H1 (cell line): ENCODE results near the gene SLC8A1. TPM values are rescaled to one million over a fixed set of nuclear protein-coding genes. Genes with fewer than 3 reads are reported as not detected.

Experiments used
- CTCF ChIA-PET: fragments of 300-600 bp; sonication (Branson Sonifier 250); formaldehyde crosslinking; loops from one replicate; lab custom pipeline; 2021; ENCODE audit not compliant: partially characterized antibody; lab: Charles Lee
- POLR2A ChIA-PET: fragments of 300-600 bp; sonication (Branson Sonifier 250); formaldehyde crosslinking; loops from one replicate; lab custom pipeline; 2021; ENCODE audit warnings: inconsistent platforms; ENCODE audit not compliant: partially characterized antibody; lab: Charles Lee
- DNase-seq, 2 experiments: peaks; one replicate each; pipeline versions ENCODE4 v3.0.0 to v3.0.0-alpha.2; 2010 to 2022; ENCODE audit warnings: low spot score in 2 of 2, low read depth in 1 of 2, mixed read lengths in 1 of 2
- FAIRE-seq: peaks from 2 replicates; lab custom pipeline; 2011; peaks lifted over from hg19 to GRCh38; lab: Jason Lieb, UNC
- H2AFZ ChIP-seq: 2 replicates; pipeline ENCODE4 v1.8.1; 2012; ENCODE audit warnings: low read length, inconsistent platforms
- H2AK5ac ChIP-seq: 2 replicates; pipeline ENCODE4 v1.6.1; 2013; ENCODE audit warnings: low read depth, low read length
- H2BK120ac ChIP-seq: replicated peaks from 2 replicates; pipeline ENCODE3; 2013; ENCODE audit warnings: low read depth, low read length, inconsistent platforms
- H2BK12ac ChIP-seq: 2 replicates; pipeline ENCODE4 v1.6.1; 2013; ENCODE audit warnings: low read depth, low read length
- H2BK15ac ChIP-seq: 2 replicates; pipeline ENCODE4 v1.6.1; 2013; ENCODE audit warnings: low read length
- H2BK20ac ChIP-seq: 2 replicates; pipeline ENCODE4 v1.6.1; 2013; ENCODE audit warnings: low read length
- H2BK5ac ChIP-seq: 2 replicates; pipeline ENCODE4 v1.6.1; 2013; ENCODE audit warnings: low read depth, low read length
- H3K14ac ChIP-seq: 2 replicates; pipeline ENCODE4 v1.6.1; 2013; ENCODE audit warnings: inconsistent platforms; ENCODE audit not compliant: insufficient read length
- H3K18ac ChIP-seq: 2 replicates; pipeline ENCODE4 v1.6.1; 2013; ENCODE audit warnings: low read length; ENCODE audit errors: extremely low read depth
- H3K23ac ChIP-seq: 2 replicates; pipeline ENCODE4 v1.6.1; 2013; ENCODE audit warnings: inconsistent platforms; ENCODE audit not compliant: insufficient read length
- H3K23me2 ChIP-seq: 2 replicates; pipeline ENCODE4 v1.6.1; 2013; ENCODE audit warnings: low read depth, low read length
- H3K27ac ChIP-seq: 2 replicates; pipeline ENCODE4 v1.6.1; 2011; ENCODE audit warnings: low read depth, low read length, inconsistent platforms
- H3K27me3 ChIP-seq, 4 experiments: replicated peaks in 1 of 4; 1 replicate in 1 of 4; 2 replicates in 3 of 4; pipeline versions ENCODE4 v1.6.1 to v1.8.1; 2011 to 2013; ENCODE audit warnings: low read length in 3 of 4, mild to moderate bottlenecking in 3 of 4, inconsistent platforms in 2 of 4, mixed read lengths in 2 of 4, moderate library complexity in 1 of 4; ENCODE audit not compliant: control insufficient read depth in 3 of 4, insufficient read depth in 3 of 4; ENCODE audit errors: extremely low read depth in 1 of 4
- H3K36me3 ChIP-seq, 4 experiments: 2 replicates each; pipeline versions ENCODE4 v1.6.1 to v1.8.1; 2011 to 2013; ENCODE audit warnings: mild to moderate bottlenecking in 4 of 4, low read length in 3 of 4, moderate library complexity in 2 of 4, control low read depth in 1 of 4, inconsistent platforms in 1 of 4; ENCODE audit not compliant: insufficient read depth in 4 of 4, control insufficient read depth in 2 of 4
- H3K4ac ChIP-seq: replicated peaks from 2 replicates; pipeline ENCODE3; 2013; ENCODE audit warnings: low read length, low read depth, mixed read lengths, inconsistent platforms; ENCODE audit not compliant: insufficient read length
- H3K4me1 ChIP-seq, 4 experiments: replicated peaks in 1 of 4; 1 replicate in 1 of 4; 2 replicates in 3 of 4; pipeline versions ENCODE4 v1.6.1 to v1.8.1; 2011 to 2013; ENCODE audit warnings: low read length in 3 of 4, inconsistent platforms in 2 of 4, mixed read lengths in 1 of 4; ENCODE audit not compliant: insufficient read depth in 4 of 4, control insufficient read depth in 3 of 4
- H3K4me2 ChIP-seq, 2 experiments: 2 replicates each; pipeline versions ENCODE4 v1.6.1 to v1.8.1; 2011 to 2013; ENCODE audit warnings: low read depth in 2 of 2, low read length in 2 of 2, control low read depth in 1 of 2, inconsistent platforms in 1 of 2, mild to moderate bottlenecking in 1 of 2; ENCODE audit not compliant: insufficient read depth in 1 of 2
- H3K4me3 ChIP-seq, 4 experiments: fragments of 200-600, 300-600 bp in 1 of 4; sonication (generic), shearing (Covaris generic), sonication (Bioruptor Twin) in 1 of 4; 2 replicates each; pipeline versions ENCODE4 v1.5.1 to v1.8.1; 2011 to 2016; ENCODE audit warnings: low read length in 4 of 4, low read depth in 3 of 4, control low read depth in 2 of 4, inconsistent platforms in 2 of 4, mild to moderate bottlenecking in 2 of 4, mixed read lengths in 1 of 4, moderate library complexity in 1 of 4; ENCODE audit not compliant: insufficient read depth in 2 of 4; ENCODE audit errors: extremely low read depth in 1 of 4
- H3K56ac ChIP-seq: replicated peaks from 2 replicates; pipeline ENCODE3; 2013; ENCODE audit warnings: low read depth, mild to moderate bottlenecking, mixed read lengths, low read length, inconsistent platforms; ENCODE audit not compliant: insufficient read length
- H3K79me1 ChIP-seq: 2 replicates; pipeline ENCODE4 v1.6.1; 2013; ENCODE audit warnings: low read depth, low read length, control low read depth
- H3K79me2 ChIP-seq, 2 experiments: 2 replicates each; pipeline versions ENCODE4 v1.6.1 to v1.8.1; 2012 to 2013; ENCODE audit warnings: low read length in 2 of 2, mild to moderate bottlenecking in 2 of 2, inconsistent platforms in 1 of 2; ENCODE audit not compliant: insufficient read depth in 2 of 2, control insufficient read depth in 1 of 2
- H3K9ac ChIP-seq, 4 experiments: replicated peaks in 1 of 4; 1 replicate in 1 of 4; 2 replicates in 3 of 4; pipeline versions ENCODE4 v1.6.1 to v1.8.1; 2011 to 2013; ENCODE audit warnings: low read depth in 3 of 4, low read length in 3 of 4, control low read depth in 2 of 4, mild to moderate bottlenecking in 2 of 4, moderate library complexity in 2 of 4, inconsistent platforms in 1 of 4; ENCODE audit errors: extremely low read depth in 1 of 4
- H3K9me3 ChIP-seq, 2 experiments: 2 replicates each; pipeline versions ENCODE4 v1.6.1 to v1.8.1; 2012 to 2013; ENCODE audit warnings: mild to moderate bottlenecking in 2 of 2, moderate library complexity in 2 of 2, control low read depth in 1 of 2, inconsistent platforms in 1 of 2, low read depth in 1 of 2, low read length in 1 of 2, mixed read lengths in 1 of 2; ENCODE audit not compliant: insufficient read depth in 2 of 2
- H4K20me1 ChIP-seq, 2 experiments: replicated peaks in 1 of 2; 2 replicates each; pipeline versions ENCODE3 to v1.8.1; 2011 to 2013; ENCODE audit warnings: inconsistent platforms in 2 of 2, low read length in 2 of 2, mild to moderate bottlenecking in 1 of 2; ENCODE audit not compliant: insufficient read depth in 2 of 2, control insufficient read depth in 1 of 2
- H4K5ac ChIP-seq: 2 replicates; pipeline ENCODE4 v1.6.1; 2013; ENCODE audit warnings: low read length, low read depth, mixed read lengths, inconsistent platforms; ENCODE audit not compliant: insufficient read length
- H4K8ac ChIP-seq: 2 replicates; pipeline ENCODE4 v1.8.0; 2013; ENCODE audit warnings: mild to moderate bottlenecking, moderate library complexity, low read length, inconsistent platforms; ENCODE audit not compliant: insufficient read depth; ENCODE audit errors: extremely low read depth
- H4K91ac ChIP-seq: replicated peaks from 2 replicates; pipeline ENCODE3; 2013; ENCODE audit warnings: low read length, mixed read lengths, inconsistent platforms; ENCODE audit not compliant: insufficient read length
- CREB1 ChIP-seq: IDR thresholded peaks from 2 replicates; pipeline ENCODE4 v1.6.1; 2012; ENCODE audit warnings: inconsistent platforms
- GABPA ChIP-seq: IDR thresholded peaks from 2 replicates; pipeline ENCODE4 v1.6.1; 2011; ENCODE audit warnings: mild to moderate bottlenecking, low read length, moderate library complexity, borderline replicate concordance; ENCODE audit not compliant: insufficient read depth
- JUN ChIP-seq: IDR thresholded peaks from 2 replicates; pipeline ENCODE4 v1.6.1; 2011; ENCODE audit warnings: low read depth, mild to moderate bottlenecking, improper control_type of control experiment, low read length
- JUND ChIP-seq: IDR thresholded peaks from 2 replicates; pipeline ENCODE4 v1.6.1; 2011; ENCODE audit warnings: mild to moderate bottlenecking, improper control_type of control experiment, low read length
- MAFK ChIP-seq: IDR thresholded peaks from 2 replicates; pipeline ENCODE4 v1.6.1; 2012; ENCODE audit warnings: low read depth, mild to moderate bottlenecking, improper control_type of control experiment, low read length
- NANOG ChIP-seq: IDR thresholded peaks from 2 replicates; pipeline ENCODE4 v1.6.1; 2011; ENCODE audit warnings: low read length, low read depth, mild to moderate bottlenecking, inconsistent platforms; ENCODE audit not compliant: insufficient read depth, poor library complexity, severe bottlenecking
- NRF1 ChIP-seq: IDR thresholded peaks from 2 replicates; pipeline ENCODE4 v1.6.1; 2011; ENCODE audit warnings: mild to moderate bottlenecking, low read depth, low read length, improper control_type of control experiment
- RBBP5 ChIP-seq: IDR thresholded peaks from 2 replicates; pipeline ENCODE4 v1.7.1; 2012; ENCODE audit warnings: low read depth, mild to moderate bottlenecking, inconsistent platforms, low read length, moderate library complexity, borderline replicate concordance
- SIN3A ChIP-seq, 2 experiments: IDR thresholded peaks in 1 of 2; conservative IDR thresholded peaks in 1 of 2; 2 replicates each; pipeline ENCODE4 v1.6.1; 2011 to 2012; ENCODE audit warnings: low read length in 2 of 2, improper control_type of control experiment in 1 of 2, low read depth in 1 of 2, mild to moderate bottlenecking in 1 of 2
- TBP ChIP-seq: IDR thresholded peaks from 2 replicates; pipeline ENCODE4 v1.6.1; 2011; ENCODE audit warnings: low read depth, low read length, improper control_type of control experiment
- WGBS, 2 experiments: shearing (Covaris generic) in 1 of 2; methylation state at CpG; one replicate each; pipeline versions ENCODE4 v1.1.6 to v1.1.7; 2013 to 2015; ENCODE audit warnings: low lambda C conversion rate in 2 of 2, mixed read lengths in 2 of 2, inconsistent platforms in 1 of 2, low coverage in 1 of 2, missing lambda C conversion rate in 1 of 2; ENCODE audit not compliant: insufficient replicate concordance in 2 of 2, insufficient coverage in 1 of 2, insufficient read length in 1 of 2; ENCODE audit errors: extremely low coverage in 1 of 2, missing lambda C conversion rate in 1 of 2; 5-methylcytosine and 5-hydroxymethylcytosine counted together
- polyA plus RNA-seq, 7 experiments: library from polyadenylated mRNA; depleted of rRNA in 3 of 7; stranded (reverse) in 5 of 7; unstranded in 2 of 7; fragments of >200 nt in 5 of 7; fragments of 200-250 nt in 2 of 7; gene quantifications; 1 replicate in 5 of 7; 2 replicates in 1 of 7; 4 replicates in 1 of 7; pipeline versions ENCODE4 v1.2.1 to v1.2.3, GENCODE V29; 2011 to 2013; ENCODE audit warnings: missing spikeins in 2 of 7, mixed read lengths in 2 of 7
- total RNA-seq: library from RNA; stranded (reverse); fragmentation: NEBNext Ultra II Directional; extraction: Animal tissue kit (Norgen Biotek cat#: 25700); gene quantifications from 2 replicates; pipeline ENCODE4 v1.2.1, GENCODE V29; 2021
- TF ChIP-seq, protein P1 (sequence below), 3 experiments: IDR thresholded peaks; 1 replicate in 2 of 3; 2 replicates in 1 of 3; pipeline versions ENCODE4 v1.5.1 to v1.6.1; 2011; ENCODE audit warnings: low read length in 3 of 3, mild to moderate bottlenecking in 3 of 3, inconsistent platforms in 2 of 3, low read depth in 1 of 3, moderate library complexity in 1 of 3; ENCODE audit not compliant: insufficient read depth in 1 of 3; ENCODE audit errors: control extremely low read depth in 1 of 3

The SLC8A1 gene
- total and polyA plus RNA-seq, 2 of the 8 experiments (the other 6 are each of a cell fraction or from before 2014, with no cell fraction given), result 0.68 to 3.6 TPM

DNA sequence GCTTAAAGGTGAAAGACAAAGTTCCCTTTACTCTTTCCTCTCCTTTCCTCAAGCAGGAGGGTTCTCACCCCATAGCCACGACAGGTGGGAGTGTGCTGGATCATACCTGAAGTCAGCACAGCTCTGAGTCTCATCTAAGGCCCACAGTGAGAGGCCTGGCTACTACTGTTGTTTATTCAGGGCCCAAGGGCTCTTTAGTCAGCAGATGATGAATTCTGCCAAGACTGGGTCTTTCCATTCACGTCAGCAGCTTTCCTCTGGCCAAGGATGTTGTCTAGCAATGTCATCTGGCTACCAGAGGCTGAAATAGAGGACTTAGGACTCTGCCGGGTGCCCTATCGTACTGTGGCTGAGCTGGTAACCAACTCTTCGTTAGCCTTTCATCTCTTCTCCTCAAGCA lies 364.5 kb downstream of the SLC8A1 start:
- ChIA-PET POLR2A (no interaction called here), CTCF (no interaction called here)
- Histone ChIP-seq H4K20me1 (no peaks in the 10 kb centered on the region), H3K14ac (no peak overlapping the region), H3K56ac (no peak overlapping the region), H4K5ac (no peak overlapping the region), H2BK120ac (no peak overlapping the region), H3K27ac (no peak overlapping the region), H3K9me3 (no peaks in the 10 kb centered on the region), H3K36me3 (no peaks in the 10 kb centered on the region), H2BK15ac (no peak overlapping the region; the same call in 1 of the 2 replicates), H4K8ac (no peak overlapping the region), H3K9ac (no peak overlapping the region), H2AFZ (peak overlapping the region; percentile 19; the same call in 1 of the 2 replicates), H2BK12ac (no peak overlapping the region), H3K18ac (no peak overlapping the region), H3K4me2 (no peak overlapping the region), H3K4me3 (no peak overlapping the region), H2BK20ac (no peak overlapping the region), H3K79me2 (no peaks in the 10 kb centered on the region), H3K23me2 (no peaks in the 10 kb centered on the region), H4K91ac (no peak overlapping the region), H3K4ac (no peak overlapping the region), H3K23ac (no peak overlapping the region), H3K79me1 (no peaks in the 10 kb centered on the region), H2BK5ac (no peak overlapping the region), H2AK5ac (no peak overlapping the region), H3K4me1 (no peaks in the 10 kb centered on the region), H3K27me3 (no peaks in the 10 kb centered on the region)
- TF ChIP-seq CREB1 (no peak), TBP (no peak), RBBP5 (no peak), GABPA (no peak), NANOG (no peak), MAFK (no peak), JUN (no peak), SIN3A (conservative IDR thresholded peaks at IDR 0.05 in 1 of 2, IDR thresholded peaks at IDR 0.05 in 1 of 2; ENCODE audit: low read depth in 1 of 2, low read length in 2 of 2) (no peak), NRF1 (no peak), JUND (no peak)
- TF ChIP-seq, protein P1, sequence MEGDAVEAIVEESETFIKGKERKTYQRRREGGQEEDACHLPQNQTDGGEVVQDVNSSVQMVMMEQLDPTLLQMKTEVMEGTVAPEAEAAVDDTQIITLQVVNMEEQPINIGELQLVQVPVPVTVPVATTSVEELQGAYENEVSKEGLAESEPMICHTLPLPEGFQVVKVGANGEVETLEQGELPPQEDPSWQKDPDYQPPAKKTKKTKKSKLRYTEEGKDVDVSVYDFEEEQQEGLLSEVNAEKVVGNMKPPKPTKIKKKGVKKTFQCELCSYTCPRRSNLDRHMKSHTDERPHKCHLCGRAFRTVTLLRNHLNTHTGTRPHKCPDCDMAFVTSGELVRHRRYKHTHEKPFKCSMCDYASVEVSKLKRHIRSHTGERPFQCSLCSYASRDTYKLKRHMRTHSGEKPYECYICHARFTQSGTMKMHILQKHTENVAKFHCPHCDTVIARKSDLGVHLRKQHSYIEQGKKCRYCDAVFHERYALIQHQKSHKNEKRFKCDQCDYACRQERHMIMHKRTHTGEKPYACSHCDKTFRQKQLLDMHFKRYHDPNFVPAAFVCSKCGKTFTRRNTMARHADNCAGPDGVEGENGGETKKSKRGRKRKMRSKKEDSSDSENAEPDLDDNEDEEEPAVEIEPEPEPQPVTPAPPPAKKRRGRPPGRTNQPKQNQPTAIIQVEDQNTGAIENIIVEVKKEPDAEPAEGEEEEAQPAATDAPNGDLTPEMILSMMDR (IDR thresholded peaks at IDR 0.05; ENCODE audit: control extremely low read depth in 1 of 3, insufficient read depth in 1 of 3, low read depth in 1 of 3, low read length in 3 of 3), result no peak
- FAIRE-seq, result no peak
- 96% methylated on average over 5 of the region's 5 CpGs; no CpG with 5 or more reads in 1 of the 2 experiments for WGBS, 2 experiments
- no peak for DNase-seq
